ENCODE results near the gene MYBBP1A.
A peak's percentile ranks its signal among the peaks of the same experiment; 100 is the strongest.

Gene MYBBP1A

DNA sequence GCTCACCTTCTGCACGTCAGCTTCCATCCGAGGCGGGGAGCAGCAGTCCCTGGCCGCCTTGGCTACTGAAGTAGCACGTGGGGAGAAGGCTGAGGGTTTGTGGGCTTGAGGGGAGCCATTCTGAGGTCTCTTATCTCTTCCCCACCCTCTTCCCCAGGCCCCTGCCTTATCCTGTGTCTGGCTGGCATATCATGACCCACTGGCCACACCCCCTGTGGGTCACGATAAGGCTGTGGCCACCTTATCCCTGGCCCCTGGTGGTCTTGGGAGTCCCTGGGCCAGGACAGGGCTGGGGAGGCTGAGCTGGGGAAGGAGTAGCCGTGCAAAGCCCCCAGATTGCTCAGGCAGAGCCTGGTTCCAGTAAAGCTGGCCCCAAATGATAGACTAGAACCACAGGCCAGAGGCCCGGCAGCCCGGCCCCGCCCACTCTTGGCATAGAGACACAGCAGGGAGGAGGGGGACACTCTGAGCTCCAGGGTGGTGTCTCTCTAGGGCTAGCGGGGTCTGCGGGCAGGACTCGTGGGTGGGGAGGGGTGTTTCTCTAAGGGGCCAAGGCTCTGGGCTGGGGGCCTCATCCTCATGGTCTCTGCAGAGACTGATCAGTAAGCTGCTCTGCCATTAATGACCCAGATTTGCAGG is 48.9 kb downstream of the MYBBP1A start:
- no peak for FAIRE-seq

DNA sequence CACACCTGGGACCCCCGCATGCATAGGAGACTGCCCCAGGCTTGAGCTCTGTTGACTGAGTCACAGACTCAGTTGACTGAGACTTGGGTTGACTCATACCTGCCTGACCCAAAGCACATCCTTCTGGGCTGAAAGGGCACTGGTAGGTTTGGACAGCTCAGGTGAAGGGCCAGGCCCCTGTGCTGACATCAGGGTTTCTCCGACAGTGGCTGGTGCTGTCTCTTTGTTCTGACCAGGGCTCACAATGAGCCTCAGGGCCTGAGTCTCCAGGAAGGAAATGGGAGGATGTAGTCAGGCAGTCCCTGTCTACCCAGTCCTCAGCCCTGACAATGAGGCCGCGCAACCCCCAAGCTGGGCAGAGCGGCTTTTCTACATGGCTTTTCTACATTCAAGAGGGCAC is 50.0 kb downstream of the MYBBP1A start:
- no peak for FAIRE-seq

More for the DNA sequence above, 48.9 kb downstream of the MYBBP1A start:
- DNase-seq (ENCODE audit: insufficient read length, low spot score): no peak

GRCh38 chr17:4504188-4504587 is 51.0 kb downstream of the MYBBP1A start:
- FAIRE-seq (no peak), DNase-seq (ENCODE audit: insufficient read length, low spot score) (no peak)

More for the DNA sequence above, 50.0 kb downstream of the MYBBP1A start:
- no peak for DNase-seq (ENCODE audit: insufficient read length, low spot score)

DNA sequence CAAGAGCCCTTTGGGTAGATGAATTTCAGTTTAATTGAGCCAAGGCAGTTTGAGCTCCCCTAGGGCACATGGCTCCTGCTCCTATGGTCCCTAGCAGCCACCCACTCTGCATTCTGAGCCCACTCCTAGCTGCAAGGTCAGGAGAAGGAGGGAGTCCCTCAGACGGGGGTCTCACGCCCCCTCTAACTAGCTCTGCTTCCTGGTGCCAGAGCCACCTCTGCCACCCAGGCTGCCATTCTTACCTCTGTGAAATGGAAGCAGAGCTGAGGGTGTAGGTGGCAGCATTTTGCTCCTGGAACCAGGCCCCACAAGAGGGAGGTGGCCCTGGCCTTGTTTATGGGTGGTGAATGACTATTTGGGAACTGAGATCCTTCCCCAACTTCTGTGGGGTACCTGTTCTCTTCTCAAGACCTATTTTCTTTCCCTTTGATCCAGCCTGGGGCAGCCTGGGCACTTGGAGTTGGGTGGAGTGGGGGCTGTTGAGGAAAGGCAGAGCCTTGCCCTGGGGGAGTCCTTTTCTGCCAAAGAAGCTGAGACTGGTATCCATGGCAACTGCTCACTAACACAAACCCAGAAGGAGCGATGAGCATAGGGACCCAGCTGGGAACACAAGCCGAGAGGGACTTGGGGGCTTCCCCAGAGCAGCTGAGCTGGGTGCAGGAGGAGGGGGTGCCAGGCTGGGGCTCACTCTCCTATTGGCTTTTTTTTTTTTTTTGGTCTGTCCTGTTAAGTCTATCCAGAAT is 51.7 kb downstream of the MYBBP1A start:
- FAIRE-seq (no peak), DNase-seq (ENCODE audit: insufficient read length, low spot score) (no peak)

DNA sequence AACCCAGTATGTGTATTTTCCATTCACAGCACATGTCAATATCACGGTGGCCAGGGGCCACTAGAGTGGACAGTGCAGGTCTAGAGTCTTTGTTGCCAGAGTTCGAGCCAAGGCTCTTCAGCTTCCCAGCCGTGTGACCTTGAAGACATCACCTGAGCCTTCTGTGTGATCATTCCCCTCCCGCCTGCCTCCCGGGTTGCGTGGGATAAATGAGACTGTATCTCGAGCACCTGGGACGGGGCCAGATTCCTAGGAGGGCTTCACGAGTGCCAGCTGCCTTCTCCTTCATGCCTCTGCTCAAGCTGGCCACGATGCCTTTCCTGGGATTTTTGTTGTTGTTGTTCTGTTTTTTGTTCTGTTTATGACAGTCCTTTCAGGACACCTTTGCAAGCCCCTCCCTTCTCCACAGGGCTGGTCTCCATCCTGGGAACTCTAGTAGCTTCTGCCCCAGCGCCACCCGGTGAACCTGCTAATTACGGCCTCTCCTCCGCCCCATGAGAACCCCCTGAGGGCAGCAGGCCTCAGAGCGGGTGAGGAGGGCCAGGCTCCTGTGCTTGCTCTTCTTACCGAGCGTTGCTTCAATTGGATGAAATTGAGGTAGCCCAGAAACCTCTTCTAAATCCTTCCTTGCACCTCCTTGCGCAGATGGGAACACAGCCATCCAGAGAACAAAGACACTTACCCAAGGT is 52.6 kb downstream of the MYBBP1A start:
- FAIRE-seq (no peak), DNase-seq (ENCODE audit: insufficient read length, low spot score) (no peak)

DNA sequence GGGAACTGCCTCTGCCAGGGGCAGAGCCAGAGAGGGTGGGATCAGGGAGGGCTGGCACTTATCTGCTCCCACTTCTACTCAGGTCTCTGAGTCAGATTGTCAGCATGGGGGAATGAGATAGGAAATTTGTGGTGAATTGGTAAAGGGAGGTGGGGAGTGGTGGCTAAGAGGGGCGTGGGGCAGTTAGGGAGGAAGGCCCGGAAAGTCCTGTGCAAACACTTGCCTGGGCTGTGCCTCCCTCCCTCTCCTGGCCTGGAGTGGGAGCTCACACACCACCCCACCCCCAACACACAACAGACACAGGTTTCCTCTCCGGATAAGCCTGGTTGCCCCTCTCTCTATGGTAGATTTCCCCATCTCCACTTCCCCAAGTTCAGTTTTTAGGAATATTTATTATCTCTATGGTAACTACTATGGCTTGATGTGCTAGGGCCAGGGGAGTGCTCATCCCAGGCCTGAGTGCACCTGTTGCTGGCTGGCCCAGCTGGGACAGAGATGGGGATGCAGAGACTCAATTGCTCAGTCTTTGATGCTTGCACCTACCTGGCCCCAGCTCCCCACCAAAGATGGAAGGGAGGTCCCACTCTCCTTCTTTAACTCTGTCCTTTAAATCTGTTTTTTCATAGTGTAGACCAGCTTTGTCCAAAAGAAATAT is 53.8 kb downstream of the MYBBP1A start:
- DNase-seq (ENCODE audit: insufficient read length, low spot score) (no peak), FAIRE-seq (no peak)

DNA sequence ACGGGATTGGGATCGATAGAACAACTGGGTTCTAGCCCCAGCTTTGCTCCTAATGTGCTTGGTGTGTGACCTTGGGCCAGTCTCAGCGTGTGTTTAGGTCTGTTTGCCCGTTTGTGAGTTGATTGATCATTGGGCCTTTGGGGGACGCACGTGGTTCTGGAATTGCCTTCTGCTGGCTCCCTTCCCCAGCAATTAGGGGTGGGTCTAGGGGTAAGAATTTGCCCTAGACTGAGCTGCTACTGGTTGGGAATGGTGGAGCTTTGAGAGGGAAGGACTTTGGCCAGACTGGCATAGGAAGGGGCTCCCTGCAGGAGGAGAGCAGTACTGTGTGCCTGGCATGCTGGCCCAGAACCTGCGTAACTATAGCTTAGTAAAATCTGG is 55.0 kb downstream of the MYBBP1A start:
- DNase-seq (ENCODE audit: insufficient read length, low spot score) (no peak), FAIRE-seq (no peak)

GRCh38 chr17:4499431-4500190 is 55.6 kb downstream of the MYBBP1A start:
- DNase-seq (ENCODE audit: insufficient read length, low spot score) (no peak), FAIRE-seq (no peak)

- DNase-seq (ENCODE audit: insufficient read length, low spot score): peak; percentile 96
- FAIRE-seq: no peak
Measured at GRCh38 chr17:4498461-4499397, 56.5 kb downstream of the MYBBP1A start, which contains the start of gene SPNS2. Gene SPNS2, plus strand, starts transcription at chr17:4498881. Its CDS starts 167 bp downstream, at chr17:4499048.

DNA sequence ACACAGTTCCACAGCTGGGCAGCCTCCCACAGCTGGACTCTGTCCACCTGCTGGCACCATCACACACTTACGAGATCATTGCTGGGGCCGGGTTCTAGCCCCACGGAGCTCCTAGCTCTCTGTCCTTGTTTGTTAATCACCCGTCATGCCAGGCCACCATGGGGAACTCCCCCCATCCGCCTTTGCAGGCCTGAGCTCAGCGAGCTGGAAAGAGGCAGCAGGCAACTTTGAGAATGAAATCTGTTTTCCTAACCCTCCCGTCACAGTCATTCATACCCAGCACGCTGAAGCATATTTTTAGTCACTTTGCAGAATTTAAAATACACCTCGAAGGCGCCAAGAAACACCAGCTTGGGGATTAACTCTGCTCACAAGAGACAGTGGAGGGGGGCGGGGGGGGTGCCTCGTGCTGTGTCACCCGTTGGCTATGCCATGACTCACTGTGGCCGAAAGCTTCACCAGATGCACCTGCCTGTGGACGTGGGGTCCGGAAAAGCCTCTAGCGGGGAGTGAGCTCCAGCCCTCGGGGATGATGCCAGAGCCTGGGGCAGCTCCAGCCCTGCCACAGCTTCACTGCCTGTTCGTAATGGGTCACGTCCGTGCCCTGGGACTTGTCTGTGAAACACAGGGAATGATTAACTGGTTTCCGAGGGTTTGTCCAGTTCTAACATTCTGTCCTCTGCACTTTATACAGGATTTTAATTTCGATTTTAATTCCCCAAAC is 57.9 kb downstream of the MYBBP1A start:
- DNase-seq (ENCODE audit: insufficient read length, low spot score): peak; percentile 37
- peak; percentile 42 for FAIRE-seq

GRCh38 chr17:4492721-4493561 is 62.2 kb downstream of the MYBBP1A start:
- DNase-seq (ENCODE audit: insufficient read length, low spot score) (no peak), FAIRE-seq (no peak)

DNA sequence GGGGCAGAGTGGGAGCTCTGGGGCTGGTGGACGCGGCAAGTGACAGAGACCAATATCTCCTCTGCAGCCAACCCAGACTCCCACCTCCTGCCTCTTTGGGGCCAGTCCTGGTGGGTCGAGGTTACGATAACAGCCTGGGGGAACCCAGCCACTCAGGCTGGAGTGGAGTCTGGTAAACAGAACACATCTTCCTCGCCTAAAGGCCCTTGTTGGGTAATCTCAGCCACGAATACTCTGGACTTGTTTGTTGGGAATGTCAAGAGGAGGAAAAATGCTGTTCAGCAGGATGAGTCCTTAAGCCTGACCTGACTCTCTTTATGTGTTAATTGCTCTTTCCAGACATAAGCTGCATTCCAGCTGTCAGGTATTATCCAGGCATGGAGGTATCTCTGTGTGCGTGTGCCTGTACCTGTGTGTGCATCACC is 64.5 kb downstream of the MYBBP1A start:
- FAIRE-seq (no peak), DNase-seq (ENCODE audit: insufficient read length, low spot score) (no peak)

DNA sequence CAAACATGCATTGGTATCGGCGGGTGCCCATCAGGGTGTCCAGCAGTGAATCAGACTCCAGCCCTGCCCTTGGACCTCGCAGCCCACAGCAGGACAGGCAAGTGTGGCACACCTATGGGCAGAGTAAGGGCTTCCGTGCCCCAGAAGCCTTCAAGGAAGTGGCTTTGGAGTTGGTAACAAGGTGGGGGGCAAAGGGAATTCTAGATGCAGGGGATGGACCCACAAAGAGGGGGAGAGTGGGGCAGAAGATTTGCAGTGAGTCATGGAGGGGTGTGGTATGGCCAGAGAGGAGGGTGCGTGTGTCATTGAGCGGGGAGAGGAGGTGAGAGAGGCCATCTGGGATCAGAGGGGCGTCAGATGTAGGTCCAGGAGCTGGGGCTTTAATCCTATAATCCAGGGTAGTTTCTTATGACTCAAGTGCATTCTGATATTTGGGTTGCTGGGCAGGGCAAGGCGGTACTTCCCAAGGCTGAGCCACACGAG is 65.0 kb downstream of the MYBBP1A start:
- DNase-seq (ENCODE audit: insufficient read length, low spot score): no peak

DNA sequence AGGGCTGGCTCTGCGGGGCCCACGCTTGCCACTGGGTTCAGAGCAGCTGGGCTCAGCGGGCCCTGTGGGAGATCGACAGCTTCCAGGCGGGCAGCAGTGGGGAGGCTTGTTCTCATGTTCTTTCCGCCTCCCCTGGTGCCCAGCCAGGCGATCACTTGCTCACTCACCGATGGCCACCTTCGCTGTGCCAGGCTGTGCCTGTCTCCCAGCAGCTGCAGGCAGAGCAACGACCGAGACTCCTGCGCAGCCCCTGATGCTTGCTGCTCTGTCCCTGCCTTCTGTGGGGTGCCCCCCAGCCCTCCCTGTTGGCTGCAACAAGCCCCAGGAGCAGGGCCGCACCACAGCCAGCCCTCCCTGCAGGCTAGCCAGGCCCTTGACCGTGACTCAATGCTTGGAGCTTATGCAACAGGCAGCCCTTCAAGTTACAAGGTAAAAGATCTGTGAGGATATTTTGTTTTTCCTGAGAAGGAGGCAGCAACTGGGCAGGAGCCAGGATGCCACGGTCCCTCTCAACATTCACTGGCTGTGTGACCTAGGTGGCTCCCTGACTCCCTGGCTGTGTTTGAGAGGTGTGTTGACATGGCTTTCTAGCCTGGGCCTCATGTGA is 66.1 kb downstream of the MYBBP1A start:
- no peak for DNase-seq (ENCODE audit: insufficient read length, low spot score)
- FAIRE-seq: no peak

More for the DNA sequence above, 65.0 kb downstream of the MYBBP1A start:
- FAIRE-seq: no peak

Data from GM19239 (cell line).